ENCODE measurements around the gene GJC2.
A peak's percentile ranks its signal among the peaks of the same experiment; 100 is the strongest.

Gene GJC2

GRCh38 chr1:228117335-228117734, 32.4 kb upstream of the GJC2 start:
- no peak for DNase-seq

GRCh38 chr1:228118040-228118439, 31.7 kb upstream of the GJC2 start:
- DNase-seq: no peak

- no peak for DNase-seq
These were observed 29.4 kb upstream of the GJC2 start for GRCh38 chr1:228120351-228120750.

GRCh38 chr1:228120857-228121489, 28.8 kb upstream of the GJC2 start:
- DNase-seq: no peak

- DNase-seq: no peak
These were observed 26.7 kb upstream of the GJC2 start for GRCh38 chr1:228122921-228123441.

- no peak for DNase-seq
These were observed 26.2 kb upstream of the GJC2 start for GRCh38 chr1:228123505-228123904.

GRCh38 chr1:228125185-228125584, 24.5 kb upstream of the GJC2 start:
- no peak for DNase-seq

- DNase-seq: no peak
These were observed 18.0 kb upstream of the GJC2 start for GRCh38 chr1:228131766-228132165.

GRCh38 chr1:228134591-228134990, 15.1 kb upstream of the GJC2 start:
- no peak for DNase-seq

GRCh38 chr1:228136901-228137300, 12.8 kb upstream of the GJC2 start:
- no peak for DNase-seq

GRCh38 chr1:228139406-228139930, 10.3 kb upstream of the GJC2 start:
- DNase-seq: no peak

- DNase-seq: peak; percentile 100
These were observed 9.6 kb upstream of the GJC2 start, which contains the start of gene GUK1 for GRCh38 chr1:228139931-228140723. TSS of gene GUK1 (plus strand) at chr1:228140279. CDS start at chr1:228140303, 24 bp downstream.

GRCh38 chr1:228140724-228141225, 9.0 kb upstream of the GJC2 start:
- no peak for DNase-seq

GRCh38 chr1:228141226-228142044, 8.3 kb upstream of the GJC2 start:
- no peak for DNase-seq

GRCh38 chr1:228142155-228142691, 7.5 kb upstream of the GJC2 start:
- DNase-seq: no peak

GRCh38 chr1:228142701-228143136, 7.0 kb upstream of the GJC2 start:
- DNase-seq: no peak

- no peak for DNase-seq
These were observed 6.1 kb upstream of the GJC2 start for GRCh38 chr1:228143480-228144192.

- no peak for DNase-seq
These were observed 5.3 kb upstream of the GJC2 start for GRCh38 chr1:228144193-228144992.

- no peak for DNase-seq
These were observed 4.8 kb upstream of the GJC2 start for GRCh38 chr1:228144993-228145343.

GRCh38 chr1:228145463-228146416, 4.0 kb upstream of the GJC2 start:
- no peak for DNase-seq
